GM21360 (cell line): ENCODE measurements around the gene TIMP2.
"Not testable (repeated sequence)": the region's sequence is repeated elsewhere in the genome, so short reads cannot be mapped to it uniquely, and the experiment has no call there.

ENCODE experiments used
- ATAC-seq: cut with Tn5 transposase; IDR thresholded peaks from one replicate; pipeline ENCODE4 v1.9.1; 2021; ENCODE audit warnings: mild to moderate bottlenecking, moderate library complexity; ENCODE audit not compliant: unreplicated experiment

The TIMP2 gene

GRCh38 chr17:78933025-78933958 lies 8.1 kb upstream of the TIMP2 start:
- no peak for ATAC-seq

- no peak for ATAC-seq
Observed at GRCh38 chr17:78929908-78930775, 5.0 kb upstream of the TIMP2 start.

DNA sequence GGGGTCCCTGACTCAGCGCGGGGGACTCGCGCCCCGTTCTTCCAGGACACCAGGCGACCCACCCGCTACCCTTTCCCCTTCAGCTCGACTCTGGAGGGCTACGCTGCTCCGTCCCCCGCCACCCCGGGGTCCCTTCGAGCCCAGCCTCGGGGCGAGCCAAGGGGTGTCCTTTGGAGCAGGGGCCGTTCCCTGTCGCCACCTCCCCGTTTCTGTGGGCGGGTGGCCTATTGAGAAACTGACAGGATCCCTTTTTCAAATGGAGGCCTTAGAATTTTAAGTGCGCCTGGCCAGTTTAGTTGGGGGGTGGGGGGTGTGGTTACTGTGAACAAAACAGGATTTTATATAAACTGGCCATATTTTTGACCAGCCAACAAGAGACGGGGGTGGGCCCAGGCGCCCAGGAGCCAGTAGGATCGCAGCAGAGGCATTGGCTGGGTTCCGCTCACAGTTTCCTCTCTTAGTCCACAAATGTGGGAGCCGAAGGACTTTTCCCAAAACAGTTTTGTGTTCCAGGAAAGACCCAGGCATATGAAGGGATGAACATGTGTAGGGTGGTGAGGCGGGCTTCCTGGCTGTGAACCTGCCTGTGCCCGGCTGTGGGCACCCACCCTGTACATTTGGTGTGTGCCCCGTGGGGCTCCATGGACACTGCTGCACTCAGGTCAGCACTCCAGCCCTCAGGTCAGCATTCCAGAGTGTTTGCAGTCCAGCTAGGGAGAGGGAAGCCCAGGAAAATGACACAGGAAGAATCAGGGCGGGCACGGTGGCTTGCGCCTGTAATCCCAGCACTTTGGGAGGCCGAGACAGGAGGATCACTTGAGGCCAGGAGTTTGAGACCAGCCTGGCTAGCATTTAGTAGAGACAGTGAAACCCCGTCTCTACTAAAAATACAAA lies 722 bp upstream of the TIMP2 start:
- no peak for ATAC-seq

DNA sequence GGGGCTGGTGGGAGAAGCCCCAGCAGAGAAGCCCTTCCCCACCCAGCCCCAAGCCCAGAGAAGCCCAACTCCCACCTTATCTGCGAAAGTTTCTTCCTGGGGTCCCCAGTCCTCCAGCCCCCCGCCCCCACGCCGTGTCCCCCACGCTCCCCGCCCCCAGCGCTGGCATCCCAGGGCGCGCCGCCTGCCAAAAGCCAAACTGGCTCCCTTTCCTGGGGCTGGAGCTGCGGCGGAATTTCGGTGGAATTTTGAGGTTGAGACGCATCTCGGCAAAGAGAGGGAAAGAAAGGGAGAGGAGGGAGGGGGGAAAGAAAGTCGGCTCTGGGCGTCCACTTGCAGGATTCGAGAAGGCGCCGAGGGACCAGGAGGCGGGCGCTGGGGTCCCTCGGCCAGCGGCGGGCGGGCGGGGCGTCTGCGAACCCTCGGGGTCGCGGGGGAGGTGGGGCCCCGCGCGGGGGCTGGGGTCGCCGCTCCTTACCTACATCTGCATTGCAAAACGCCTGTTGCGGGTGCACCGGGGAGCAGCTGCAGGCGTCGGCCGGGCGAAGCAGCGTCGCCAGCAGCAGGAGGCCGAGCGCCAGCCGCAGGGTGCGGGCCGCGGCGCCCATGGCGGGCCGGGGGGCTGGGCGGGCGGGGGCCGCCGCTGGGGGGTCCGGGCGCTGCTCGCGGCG lies 571 bp downstream of the TIMP2 start:
- no peak for ATAC-seq

DNA sequence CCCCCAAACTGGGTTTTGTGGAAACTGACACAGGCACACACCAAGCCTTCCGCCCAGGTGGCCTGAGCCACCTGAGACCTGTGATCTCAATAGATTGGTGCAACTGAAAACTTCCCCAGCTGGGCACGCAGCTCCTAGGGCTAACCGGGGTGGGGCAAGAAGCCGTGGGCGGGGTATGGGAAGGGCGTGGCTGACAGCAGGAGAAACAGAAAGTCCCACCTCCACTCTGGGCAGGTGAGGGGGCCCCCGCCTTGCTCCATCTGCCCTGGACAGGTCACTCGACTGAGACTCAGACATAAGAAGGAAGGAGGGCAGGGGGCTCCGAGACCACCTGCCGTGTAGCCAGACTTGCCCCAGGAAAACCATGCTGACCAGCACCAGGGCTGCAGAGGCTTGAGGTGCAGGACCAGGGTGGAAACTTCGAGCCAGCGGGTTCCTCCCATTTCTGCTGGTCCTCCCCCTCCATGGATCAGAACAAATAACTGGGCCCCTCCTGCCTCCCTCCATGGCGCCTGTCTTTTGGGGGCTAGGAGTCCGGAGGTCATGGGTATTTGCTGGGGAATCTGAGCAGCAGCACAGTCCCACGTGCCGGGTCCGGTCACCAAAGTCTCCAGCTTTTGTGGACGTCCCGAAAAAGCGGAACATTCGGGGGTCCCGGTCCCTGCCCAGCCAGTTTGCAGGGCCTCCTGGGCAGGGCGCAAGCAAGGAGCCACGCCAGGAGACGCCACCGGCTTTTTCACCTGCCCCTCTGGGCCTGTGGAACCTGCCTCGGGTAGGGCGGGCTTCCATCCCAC lies 1.3 kb downstream of the TIMP2 start:
- ATAC-seq: no peak

DNA sequence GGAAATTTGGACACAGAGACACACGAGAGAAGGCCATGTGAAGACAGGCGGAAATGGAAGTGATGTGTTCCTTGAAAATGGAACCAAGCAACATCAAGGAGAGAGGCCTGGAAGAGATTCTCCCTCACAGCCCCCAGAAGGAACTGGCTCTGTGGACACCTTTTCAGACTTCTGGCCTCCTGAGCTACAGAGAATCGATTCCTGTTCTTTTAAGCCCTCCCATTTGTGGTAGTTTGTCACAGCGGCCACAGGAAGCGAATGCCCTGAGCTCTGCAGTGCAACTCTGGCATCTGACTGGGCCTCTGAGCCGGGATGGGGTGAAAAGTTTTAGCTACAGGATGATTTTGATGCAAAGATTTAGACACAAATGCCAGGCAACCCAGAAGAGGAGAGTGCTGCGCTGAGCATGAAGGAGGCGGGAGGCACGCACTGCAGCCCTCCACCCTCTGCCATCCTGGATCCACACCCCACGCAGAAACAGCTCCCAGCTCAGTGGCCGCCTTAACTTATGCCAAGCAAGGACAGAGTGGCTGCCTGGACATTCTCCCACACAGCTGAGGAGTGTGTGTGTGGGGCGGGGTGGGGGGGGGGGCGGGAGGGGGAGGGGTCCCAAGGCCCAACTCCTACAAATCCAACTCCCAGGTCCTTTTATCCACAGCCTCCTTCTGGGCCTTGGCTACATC lies 2.2 kb downstream of the TIMP2 start:
- no peak for ATAC-seq

- no peak for ATAC-seq
Observed at GRCh38 chr17:78921437-78921971, 3.7 kb downstream of the TIMP2 start.

GRCh38 chr17:78920528-78920927 lies 4.7 kb downstream of the TIMP2 start:
- ATAC-seq: no peak

GRCh38 chr17:78919861-78920450 lies 5.2 kb downstream of the TIMP2 start:
- no peak for ATAC-seq

DNA sequence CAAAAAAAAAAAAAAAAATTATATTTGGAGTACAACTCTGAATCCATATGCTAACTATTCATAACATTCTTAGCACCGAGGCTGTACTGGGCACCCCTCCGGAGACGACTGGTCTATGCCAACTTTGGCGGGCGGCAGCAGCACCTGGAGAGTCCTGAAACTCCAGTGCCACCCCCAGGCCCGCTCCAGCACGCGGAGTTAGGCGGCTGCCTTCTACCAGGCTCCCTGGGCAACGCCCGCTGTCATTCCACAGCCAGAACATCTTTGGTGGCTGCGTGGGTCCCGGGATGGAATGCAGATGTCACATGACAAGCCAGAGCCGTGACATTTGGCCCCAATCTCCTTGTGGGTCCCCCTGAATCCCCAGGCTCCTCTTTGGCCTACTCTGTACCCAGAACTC lies 6.2 kb downstream of the TIMP2 start:
- ATAC-seq: no peak

- ATAC-seq: no peak
Observed at GRCh38 chr17:78917451-78918275, 7.5 kb downstream of the TIMP2 start.

DNA sequence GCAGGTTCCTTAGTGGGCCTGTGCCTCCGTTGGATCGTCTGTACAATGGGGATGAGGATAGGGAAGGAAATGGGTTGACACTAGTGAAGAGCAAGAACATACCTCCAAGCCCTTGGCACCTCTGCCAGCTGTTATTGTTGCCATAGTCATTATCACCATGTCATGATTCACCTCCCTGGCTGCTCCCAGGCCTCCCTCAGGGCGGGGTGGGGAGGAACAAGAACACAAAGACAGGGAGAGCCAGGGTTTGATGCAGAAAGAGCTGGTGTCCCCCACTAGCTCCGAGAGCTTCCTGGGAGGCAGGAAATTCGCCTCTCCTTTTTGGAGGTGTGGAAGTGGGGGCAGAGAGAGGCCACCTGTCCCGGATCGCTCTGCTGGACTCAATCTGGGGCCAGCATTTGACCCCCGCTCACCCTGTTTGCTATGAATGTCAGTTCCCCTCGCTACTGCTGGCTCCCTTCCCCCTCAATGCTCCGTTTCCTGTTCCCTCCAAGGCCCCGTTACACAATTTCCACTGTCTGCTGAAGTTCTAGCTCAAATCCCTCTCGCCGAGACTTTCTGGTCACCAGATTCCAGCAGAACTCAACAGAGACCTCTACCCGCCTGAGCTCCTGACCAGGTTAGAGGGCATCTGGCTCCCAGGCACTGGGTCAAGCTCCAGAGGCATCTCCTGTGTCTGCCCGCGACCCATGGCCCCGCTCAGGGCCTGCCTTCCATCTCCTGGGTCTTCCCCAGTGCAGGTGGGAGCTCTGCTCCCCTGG lies 9.1 kb downstream of the TIMP2 start:
- ATAC-seq: no peak

- no peak for ATAC-seq
Observed at GRCh38 chr17:78913115-78913514, 12.1 kb downstream of the TIMP2 start.

- ATAC-seq: no peak
Observed at GRCh38 chr17:78912082-78912481, 13.1 kb downstream of the TIMP2 start.

DNA sequence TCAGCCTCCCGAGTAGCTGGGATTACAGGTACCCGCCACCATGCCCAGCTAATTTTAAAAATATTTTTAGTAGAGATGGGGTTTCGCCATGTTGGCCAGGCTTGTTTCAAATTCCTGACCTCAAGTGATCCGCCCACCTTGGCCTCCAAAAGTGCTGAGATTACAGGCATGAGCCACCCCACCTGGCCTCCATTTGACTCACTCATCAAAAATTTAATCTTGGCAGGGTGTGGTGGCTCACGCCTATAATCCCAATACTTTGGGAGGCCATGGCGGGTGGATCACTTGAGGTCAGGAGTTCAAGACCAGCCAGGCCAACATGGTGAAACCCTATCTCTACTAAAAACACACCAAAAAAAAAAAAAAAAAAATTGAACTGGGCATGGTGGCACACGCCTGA lies 13.6 kb downstream of the TIMP2 start:
- not testable (repeated sequence) for ATAC-seq

GRCh38 chr17:78910497-78911284 lies 14.5 kb downstream of the TIMP2 start:
- ATAC-seq: no peak
